ENCODE results near the gene ZNF570. TPM values are rescaled to one million over a fixed set of nuclear protein-coding genes. Genes with fewer than 3 reads are reported as not detected.

Gene ZNF570
- total and polyA plus RNA-seq, 2 of the 8 experiments (the other 6 are each of a cell fraction or from before 2014, with no cell fraction given): 1.0 to 5.4 TPM

- H4K8ac ChIP-seq (ENCODE audit: extremely low read depth, insufficient read depth, low read length): peak within 1 kb of the TSS; percentile 60
- peak; percentile 95 for FAIRE-seq
- WGBS, 2 experiments (ENCODE audit: extremely low coverage in 1 of 2, insufficient coverage in 1 of 2, insufficient read length in 1 of 2, insufficient replicate concordance in 2 of 2, low coverage in 1 of 2, low lambda C conversion rate in 2 of 2, missing lambda C conversion rate in 1 of 2): 2% methylated on average over 54 of the region's 62 CpGs; no CpG with 5 or more reads in 1 of the 2 experiments
- TF ChIP-seq SIN3A (conservative IDR thresholded peaks at IDR 0.05 in 1 of 2, IDR thresholded peaks at IDR 0.05 in 1 of 2; ENCODE audit: low read depth in 1 of 2, low read length in 2 of 2) (peak; percentile 81 to 91; a peak in 3 of 4 replicates), YY1 (IDR thresholded peaks at IDR 0.05; ENCODE audit: low read depth, low read length) (peak; percentile 70; the same call in 1 of the 2 replicates), CHD2 (IDR thresholded peaks at IDR 0.05; ENCODE audit: low read length) (peak; percentile 70), KDM4A (IDR thresholded peaks at IDR 0.05; ENCODE audit: low read depth, low read length, severe bottlenecking) (peak; percentile 100), TEAD4 (IDR thresholded peaks at IDR 0.05; ENCODE audit: low read depth, low read length) (no peak), SIX5 (IDR thresholded peaks at IDR 0.05; ENCODE audit: low read depth, low read length) (peak; percentile 91), HDAC6 (IDR thresholded peaks at IDR 0.05; ENCODE audit: low read depth, low read length) (no peak), MAX (IDR thresholded peaks at IDR 0.05) (0 out of 2 replicates have a peak, but pooled peaks have one; percentile 14), POLR2A (IDR thresholded peaks at IDR 0.05; ENCODE audit: control extremely low read depth in 1 of 2, low read depth in 2 of 2, low read length in 2 of 2) (peak in 1 of 2 experiments; percentile 46; a peak in 2 of 3 replicates)
These were observed 2.2 kb upstream of the ZNF570 start, which contains the start of gene ZNF569 for GRCh38 chr19:37466798-37467607. Gene ZNF569 (minus strand): TSS chr19:37467444. CDS start chr19:37444921, 22,523 bp downstream.

More at GRCh38 chr19:37466798-37467607, 2.2 kb upstream of the ZNF570 start, which contains the start of gene ZNF569:
- Histone ChIP-seq H3K23ac (ENCODE audit: insufficient read length) (no peak within 1 kb of the TSS), H3K36me3 (ENCODE audit: control insufficient read depth in 2 of 4, insufficient read depth in 4 of 4, low read length in 3 of 4) (peaks cover 0 to 8% (median 2%) of the 10 kb centered on the region in 4 experiments; a peak in 1 of 8 replicates), H3K4me1 (replicated peaks in 1 of 4; ENCODE audit: control insufficient read depth in 3 of 4, insufficient read depth in 4 of 4, low read length in 3 of 4) (peaks cover 0 to 5% (median under 1%) of the 10 kb centered on the region in 4 experiments; a peak in 1 of 7 replicates), H2BK20ac (ENCODE audit: low read length) (no peak within 1 kb of the TSS), H2BK12ac (ENCODE audit: low read depth, low read length) (no peak within 1 kb of the TSS; the same call in 1 of the 2 replicates), H3K4me3 (ENCODE audit: extremely low read depth in 1 of 4, insufficient read depth in 2 of 4, low read depth in 3 of 4, low read length in 4 of 4) (peak within 1 kb of the TSS; percentile 68 to 97 (median 89)), H4K20me1 (replicated peaks in 1 of 2; ENCODE audit: control insufficient read depth in 1 of 2, insufficient read depth in 2 of 2, low read length in 2 of 2) (no peaks in the 10 kb centered on the region), H4K5ac (ENCODE audit: insufficient read length, low read depth, low read length) (peak within 1 kb of the TSS; percentile 41), H3K27me3 (replicated peaks in 1 of 4; ENCODE audit: control insufficient read depth in 3 of 4, extremely low read depth in 1 of 4, insufficient read depth in 3 of 4, low read length in 3 of 4) (no peaks in the 10 kb centered on the region), H2AK5ac (ENCODE audit: low read depth, low read length) (no peak within 1 kb of the TSS), H3K23me2 (ENCODE audit: low read depth, low read length) (peaks cover 10% of the 10 kb centered on the region), H2BK15ac (ENCODE audit: low read length) (no peak within 1 kb of the TSS), H3K56ac (replicated peaks; ENCODE audit: insufficient read length, low read depth, low read length) (no peak within 1 kb of the TSS), H3K4ac (replicated peaks; ENCODE audit: insufficient read length, low read depth, low read length) (no peak within 1 kb of the TSS), H3K79me2 (ENCODE audit: control insufficient read depth in 1 of 2, insufficient read depth in 2 of 2, low read length in 2 of 2) (no peaks in the 10 kb centered on the region), H2AFZ (ENCODE audit: low read length) (peak within 1 kb of the TSS; percentile 94), H4K91ac (replicated peaks; ENCODE audit: insufficient read length, low read length) (no peak within 1 kb of the TSS), H3K9ac (replicated peaks in 1 of 4; ENCODE audit: extremely low read depth in 1 of 4, low read depth in 3 of 4, low read length in 3 of 4) (peak within 1 kb of the TSS in 3 of 4 experiments; percentile 25 to 80 (median 42); a peak in 6 of 7 replicates), H3K4me2 (ENCODE audit: insufficient read depth in 1 of 2, low read depth in 2 of 2, low read length in 2 of 2) (peak within 1 kb of the TSS; percentile 95 to 98), H2BK120ac (replicated peaks; ENCODE audit: low read depth, low read length) (no peak within 1 kb of the TSS), H3K18ac (ENCODE audit: extremely low read depth, low read length) (peak within 1 kb of the TSS; percentile 75), H3K27ac (ENCODE audit: low read depth, low read length) (no peak within 1 kb of the TSS), H3K79me1 (ENCODE audit: low read depth, low read length) (no peaks in the 10 kb centered on the region), H3K14ac (ENCODE audit: insufficient read length) (no peak within 1 kb of the TSS), H3K9me3 (ENCODE audit: insufficient read depth in 2 of 2, low read depth in 1 of 2, low read length in 1 of 2) (peaks cover 0 to 4% of the 10 kb centered on the region in 2 experiments; a peak in 1 of 4 replicates), H2BK5ac (ENCODE audit: low read depth, low read length) (peak within 1 kb of the TSS; percentile 88; the same call in 1 of the 2 replicates)
- DNase-seq (ENCODE audit: low read depth in 1 of 2, low spot score in 2 of 2): peak; percentile 76 to 86
- ChIA-PET CTCF (ENCODE audit: partially characterized antibody) (interaction anchor here (0.6 to 0.8 kb wide), 2 partner anchors 16 to 238 kb away, joined by 3 read pairs; no protein-coding TSS in a partner anchor), POLR2A (ENCODE audit: partially characterized antibody) (interaction anchor here (0.6 to 5.0 kb wide), 4 partner anchors 39 to 127 kb away, joined by 3 to 47 read pairs (median 6); partner anchors contain the start of genes ZNF527, ZNF540, ZNF571 and ZNF793)

Measured in H1 (cell line).